A673 (cell line): Measurements from ENCODE around the gene TEX19. TPM values are rescaled to one million over a fixed set of nuclear protein-coding genes. Genes with fewer than 3 reads are reported as not detected.

ENCODE experiments used
- BruUV-seq: library from RNA; stranded (reverse); fragments of 400-500 nt; replicated peaks from 2 replicates; lab custom pipeline; 2021; lab: Mats Ljungman, UMichigan
- CTCF ChIA-PET: fragments of 300-600 bp; sonication (Branson Sonifier 250); formaldehyde crosslinking; loops from one replicate; lab custom pipeline; 2022; ENCODE audit warnings: antibody characterized with exemption; lab: Charles Lee
- POLR2A ChIA-PET: fragments of 300-600 bp; sonication (Branson Sonifier 250); formaldehyde crosslinking; loops from one replicate; lab custom pipeline; 2022; ENCODE audit warnings: antibody characterized with exemption; ENCODE audit not compliant: low non-redundant PET; lab: Charles Lee
- DNase-seq: peaks from one replicate; pipeline ENCODE4 v3.0.0-alpha.2; 2015; ENCODE audit warnings: low spot score
- H3K27ac ChIP-seq: fragments of 200-600 bp; sonication (generic); 2 replicates; pipeline ENCODE4 v1.5.1; 2016; ENCODE audit warnings: mixed run types, low read depth, mild to moderate bottlenecking, mixed read lengths, antibody characterized with exemption, low read length; ENCODE audit not compliant: poor library complexity, severe bottlenecking
- H3K27me3 ChIP-seq: fragments of 200-600 bp; sonication (generic); replicated peaks from 2 replicates; pipeline ENCODE4 v1.6.1; 2017; ENCODE audit warnings: mixed run types, low read depth, mild to moderate bottlenecking, mixed read lengths, antibody characterized with exemption, low read length; ENCODE audit not compliant: insufficient read depth, poor library complexity
- H3K36me3 ChIP-seq: fragments of 200-600 bp; sonication (generic); 2 replicates; pipeline ENCODE4 v1.6.1; 2016; ENCODE audit warnings: mixed run types, mild to moderate bottlenecking, mixed read lengths, antibody characterized with exemption, low read length; ENCODE audit not compliant: insufficient read depth, poor library complexity, severe bottlenecking
- H3K4me1 ChIP-seq: fragments of 200-600 bp; sonication (generic); 2 replicates; pipeline ENCODE4 v1.6.1; 2017; ENCODE audit warnings: mixed run types, mild to moderate bottlenecking, mixed read lengths, antibody characterized with exemption, low read length; ENCODE audit not compliant: insufficient read depth, poor library complexity, severe bottlenecking
- H3K4me3 ChIP-seq: fragments of 200-600 bp; sonication (generic); 2 replicates; pipeline ENCODE4 v1.5.1; 2016; ENCODE audit warnings: low read depth, mixed run types, mild to moderate bottlenecking, mixed read lengths, low read length; ENCODE audit not compliant: poor library complexity, severe bottlenecking
- H3K9me3 ChIP-seq: fragments of 200-600 bp; sonication (generic); 2 replicates; pipeline ENCODE4 v1.6.1; 2016; ENCODE audit warnings: mixed run types, low read depth, mild to moderate bottlenecking, mixed read lengths, antibody characterized with exemption, low read length; ENCODE audit not compliant: poor library complexity, severe bottlenecking
- CTCF ChIP-seq: fragments of 300-800, 200-600 bp; sonication (generic); conservative IDR thresholded peaks from 2 replicates; pipeline ENCODE4 v1.5.1; 2017; ENCODE audit warnings: low read depth, mild to moderate bottlenecking, antibody characterized with exemption, low read length, moderate library complexity, mixed read lengths
- EZH2 ChIP-seq: fragments of 200-600 bp; sonication (generic); IDR thresholded peaks from 2 replicates; pipeline ENCODE4 v1.6.1; 2017; ENCODE audit warnings: borderline replicate concordance, low read depth, mild to moderate bottlenecking, mixed read lengths, antibody characterized with exemption, low read length; ENCODE audit not compliant: poor library complexity, severe bottlenecking
- intact Hi-C: fragments of 100-400 bp; cut with micrococcal nuclease; formaldehyde crosslinking; loops from one replicate; pipeline ENCODE4 v1.10.0; 2022; ENCODE audit not compliant: unreplicated experiment
- total RNA-seq: library from RNA; stranded (reverse); gene quantifications from 2 replicates; pipeline ENCODE4 v1.2.3, GENCODE V29; 2021

Gene TEX19
- total RNA-seq, 1 experiment from 2014 or later = 0.39 TPM

- no peak for DNase-seq
- H3K27ac ChIP-seq = no peak overlapping the region
- peaks cover 3% of the 10 kb centered on the region for H3K4me1 ChIP-seq
- ChIA-PET POLR2A (no interaction called here), CTCF (no interaction called here)
- H3K36me3 ChIP-seq = no peaks in the 10 kb centered on the region
- intact Hi-C loops = no loop called here
- no peak overlapping the region for H3K4me3 ChIP-seq
- TF ChIP-seq EZH2 (no peak), CTCF (no peak)
- BruUV-seq = no TSS peak
- H3K27me3 ChIP-seq = no peaks in the 10 kb centered on the region
- no peaks in the 10 kb centered on the region for H3K9me3 ChIP-seq
These were observed 25.9 kb downstream of the TEX19 start for GRCh38 chr17:82384730-82385481.

- ChIA-PET POLR2A (interaction anchor here (0.5 kb wide), 1 partner anchor 331 kb away, joined by 10 read pairs; the partner anchor contains the start of gene FN3KRP), CTCF (no interaction called here)
- H3K4me1 ChIP-seq = no peaks in the 10 kb centered on the region
- H3K27ac ChIP-seq = no peak overlapping the region
- DNase-seq = no peak
- no TSS peak for BruUV-seq
- no peak for TF ChIP-seq EZH2
- TF ChIP-seq CTCF = no peak
- no peaks in the 10 kb centered on the region for H3K27me3 ChIP-seq
- no peaks in the 10 kb centered on the region for H3K9me3 ChIP-seq
- H3K36me3 ChIP-seq = no peaks in the 10 kb centered on the region
- no peak overlapping the region for H3K4me3 ChIP-seq
- intact Hi-C loops = no loop called here
These were observed 26.7 kb downstream of the TEX19 start for GRCh38 chr17:82385559-82386254.

- Histone ChIP-seq H3K4me3 (no peak overlapping the region), H3K9me3 (no peaks in the 10 kb centered on the region), H3K36me3 (no peaks in the 10 kb centered on the region), H3K4me1 (no peaks in the 10 kb centered on the region), H3K27ac (no peak overlapping the region), H3K27me3 (no peaks in the 10 kb centered on the region)
- intact Hi-C loops = no loop called here
- no peak for DNase-seq
- CTCF ChIA-PET = no interaction called here
- POLR2A ChIA-PET = interaction anchor here (0.5 kb wide), 1 partner anchor 330 kb away, joined by 10 read pairs; the partner anchor contains the start of gene FN3KRP
- TF ChIP-seq CTCF (no peak), EZH2 (no peak)
- BruUV-seq = no TSS peak
These were observed 27.3 kb downstream of the TEX19 start for GRCh38 chr17:82386255-82386831.
